OCI-LY3 (cell line): Measurements from ENCODE around the gene TBC1D1.

Source experiments
- H2AFZ ChIP-seq: fragments of 200-600, 300-600 bp; shearing (Covaris generic); 2 replicates; pipeline ENCODE4 v1.6.0; 2014; ENCODE audit warnings: antibody characterized with exemption, low read depth, low read length
- H3K27ac ChIP-seq: fragments of 200-600, 300-600 bp; sonication (generic); 2 replicates; pipeline ENCODE4 v1.5.1; 2014; ENCODE audit warnings: mild to moderate bottlenecking, low read length, moderate library complexity, mixed read lengths
- H3K27me3 ChIP-seq: fragments of 200-600, 300-600 bp; sonication (generic); 2 replicates; pipeline ENCODE4 v1.6.1; 2014; ENCODE audit warnings: low read depth, low read length, mixed read lengths
- H3K36me3 ChIP-seq: fragments of 200-600, 300-600 bp; sonication (generic); replicated peaks from 2 replicates; pipeline ENCODE3; 2014; ENCODE audit warnings: low read depth, low read length, mixed read lengths
- H3K4me1 ChIP-seq: fragments of 300-600, 200-600 bp; sonication (generic); 2 replicates; pipeline ENCODE4 v1.6.1; 2014; ENCODE audit warnings: low read length, mixed read lengths
- H3K4me2 ChIP-seq: fragments of 200-600, 300-600 bp; sonication (generic); 2 replicates; pipeline ENCODE4 v1.6.1; 2014; ENCODE audit warnings: low read length, mixed read lengths
- H3K4me3 ChIP-seq: fragments of 300-600, 200-600 bp; sonication (generic); 2 replicates; pipeline ENCODE4 v1.5.1; 2014; ENCODE audit warnings: antibody characterized with exemption, mild to moderate bottlenecking, low read length, moderate library complexity
- H3K79me2 ChIP-seq: fragments of 300-600, 200-600 bp; shearing (Covaris generic); 2 replicates; pipeline ENCODE4 v1.6.1; 2014; ENCODE audit warnings: mild to moderate bottlenecking, low read length, mixed read lengths
- H3K9ac ChIP-seq: fragments of 300-600, 200-600 bp; shearing (Covaris generic); 2 replicates; pipeline ENCODE4 v1.6.0; 2014; ENCODE audit warnings: mild to moderate bottlenecking, low read length, moderate library complexity
- H3K9me3 ChIP-seq: fragments of 200-600, 300-600 bp; shearing (Covaris generic); 2 replicates; pipeline ENCODE4 v1.6.1; 2014; ENCODE audit warnings: low read length, mixed read lengths; ENCODE audit not compliant: insufficient read depth
- H4K20me1 ChIP-seq: fragments of 200-600, 300-600 bp; sonication (generic); 2 replicates; pipeline ENCODE4 v1.6.1; 2016; ENCODE audit warnings: low read length, mixed read lengths; ENCODE audit not compliant: insufficient read depth
- EZH2phosphoT487 ChIP-seq: fragments of 200-600 bp; shearing (Covaris generic); IDR thresholded peaks from 2 replicates; pipeline ENCODE4 v1.6.1; 2018; ENCODE audit warnings: antibody characterized with exemption, mixed run types, low read depth
- TF ChIP-seq, protein P1 (sequence below): fragments of 200-600, 300-600 bp; sonication (generic); IDR thresholded peaks from 2 replicates; pipeline ENCODE4 v1.5.1; 2014; ENCODE audit warnings: antibody characterized with exemption, low read length, low read depth

Gene TBC1D1

GRCh38 chr4:38049545-38050170 is 158.8 kb downstream of the TBC1D1 start:
- H3K4me1 ChIP-seq = no peaks in the 10 kb centered on the region
- H4K20me1 ChIP-seq = no peaks in the 10 kb centered on the region
- no peak overlapping the region for H3K4me3 ChIP-seq
- H3K9me3 ChIP-seq = no peaks in the 10 kb centered on the region
- H3K4me2 ChIP-seq = no peak overlapping the region
- H3K9ac ChIP-seq = no peak overlapping the region
- no peak overlapping the region for H3K27ac ChIP-seq
- H3K36me3 ChIP-seq = peaks cover 7% of the 10 kb centered on the region
- no peaks in the 10 kb centered on the region for H3K79me2 ChIP-seq
- no peaks in the 10 kb centered on the region for H3K27me3 ChIP-seq
- TF ChIP-seq EZH2phosphoT487 = no peak
- TF ChIP-seq, protein P1, sequence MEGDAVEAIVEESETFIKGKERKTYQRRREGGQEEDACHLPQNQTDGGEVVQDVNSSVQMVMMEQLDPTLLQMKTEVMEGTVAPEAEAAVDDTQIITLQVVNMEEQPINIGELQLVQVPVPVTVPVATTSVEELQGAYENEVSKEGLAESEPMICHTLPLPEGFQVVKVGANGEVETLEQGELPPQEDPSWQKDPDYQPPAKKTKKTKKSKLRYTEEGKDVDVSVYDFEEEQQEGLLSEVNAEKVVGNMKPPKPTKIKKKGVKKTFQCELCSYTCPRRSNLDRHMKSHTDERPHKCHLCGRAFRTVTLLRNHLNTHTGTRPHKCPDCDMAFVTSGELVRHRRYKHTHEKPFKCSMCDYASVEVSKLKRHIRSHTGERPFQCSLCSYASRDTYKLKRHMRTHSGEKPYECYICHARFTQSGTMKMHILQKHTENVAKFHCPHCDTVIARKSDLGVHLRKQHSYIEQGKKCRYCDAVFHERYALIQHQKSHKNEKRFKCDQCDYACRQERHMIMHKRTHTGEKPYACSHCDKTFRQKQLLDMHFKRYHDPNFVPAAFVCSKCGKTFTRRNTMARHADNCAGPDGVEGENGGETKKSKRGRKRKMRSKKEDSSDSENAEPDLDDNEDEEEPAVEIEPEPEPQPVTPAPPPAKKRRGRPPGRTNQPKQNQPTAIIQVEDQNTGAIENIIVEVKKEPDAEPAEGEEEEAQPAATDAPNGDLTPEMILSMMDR = no peak
- H2AFZ ChIP-seq = no peak overlapping the region

GRCh38 chr4:38050560-38051350 is 159.9 kb downstream of the TBC1D1 start:
- no peak overlapping the region for H3K9ac ChIP-seq
- H3K4me1 ChIP-seq = no peaks in the 10 kb centered on the region
- H2AFZ ChIP-seq = no peak overlapping the region
- H3K27me3 ChIP-seq = no peaks in the 10 kb centered on the region
- no peaks in the 10 kb centered on the region for H4K20me1 ChIP-seq
- H3K4me3 ChIP-seq = no peak overlapping the region
- H3K9me3 ChIP-seq = no peaks in the 10 kb centered on the region
- TF ChIP-seq, protein P1 = no peak
- TF ChIP-seq EZH2phosphoT487 = no peak
- H3K36me3 ChIP-seq = peaks cover 9% of the 10 kb centered on the region
- no peaks in the 10 kb centered on the region for H3K79me2 ChIP-seq
- H3K27ac ChIP-seq = no peak overlapping the region
- H3K4me2 ChIP-seq = no peak overlapping the region

GRCh38 chr4:38055566-38055965 is 164.7 kb downstream of the TBC1D1 start:
- Histone ChIP-seq H3K27me3 (no peaks in the 10 kb centered on the region), H3K4me3 (no peak overlapping the region), H3K36me3 (peaks cover 3% of the 10 kb centered on the region), H3K9ac (no peak overlapping the region), H3K9me3 (no peaks in the 10 kb centered on the region), H4K20me1 (peaks cover 1% of the 10 kb centered on the region; the same call in 1 of the 2 replicates), H3K27ac (no peak overlapping the region), H3K79me2 (no peaks in the 10 kb centered on the region), H2AFZ (no peak overlapping the region), H3K4me2 (no peak overlapping the region), H3K4me1 (no peaks in the 10 kb centered on the region)
- TF ChIP-seq EZH2phosphoT487 = no peak
- TF ChIP-seq, protein P1 = no peak

- H3K4me1 ChIP-seq = no peaks in the 10 kb centered on the region
- no peak overlapping the region for H2AFZ ChIP-seq
- H3K79me2 ChIP-seq = no peaks in the 10 kb centered on the region
- H3K36me3 ChIP-seq = peaks cover 3% of the 10 kb centered on the region
- TF ChIP-seq, protein P1 = no peak
- TF ChIP-seq EZH2phosphoT487 = no peak
- H3K27me3 ChIP-seq = no peaks in the 10 kb centered on the region
- no peak overlapping the region for H3K27ac ChIP-seq
- H3K9ac ChIP-seq = no peak overlapping the region
- no peak overlapping the region for H3K4me2 ChIP-seq
- H3K9me3 ChIP-seq = no peaks in the 10 kb centered on the region
- peaks cover 5% of the 10 kb centered on the region; the same call in 1 of the 2 replicates for H4K20me1 ChIP-seq
- no peak overlapping the region for H3K4me3 ChIP-seq
Observed at GRCh38 chr4:38056011-38056685, 165.3 kb downstream of the TBC1D1 start.
